Right atrium auricular region (tissue), 2 donors: ENCODE results near the gene MDC1. TPM values are rescaled to one million over a fixed set of nuclear protein-coding genes. Genes with fewer than 3 reads are reported as not detected.
"Not testable (repeated sequence)": the region's sequence is repeated elsewhere in the genome, so short reads cannot be mapped to it uniquely, and the experiment has no call there.

Experiments used
- DNase-seq: peaks from one replicate; pipeline ENCODE4 v3.0.0-alpha.2; 2019; ENCODE audit warnings: low spot score
- H3K27ac ChIP-seq, 2 donors: fragments of 200-600 bp; sonication (generic); 1 replicate in 1 of 2; 2 replicates in 1 of 2; pipeline ENCODE4 v1.5.1; 2016 to 2019
- H3K27me3 ChIP-seq, 2 donors: fragments of 200-600 bp; sonication (generic); one replicate each; pipeline versions ENCODE4 v1.5.1 to v1.6.0; 2017 to 2019
- H3K36me3 ChIP-seq: fragments of 200-600 bp; sonication (generic); one replicate; pipeline ENCODE4 v1.5.1; 2016
- H3K4me1 ChIP-seq, 2 donors: fragments of 200-600 bp; sonication (generic); one replicate each; pipeline versions ENCODE4 v1.5.1 to v1.6.0; 2017 to 2019
- H3K4me3 ChIP-seq, 2 donors: fragments of 200-600 bp; sonication (generic); 1 replicate in 1 of 2; 2 replicates in 1 of 2; pipeline ENCODE4 v1.5.1; 2017 to 2019; ENCODE audit warnings: mild to moderate bottlenecking in 1 of 2, moderate library complexity in 1 of 2
- H3K9me3 ChIP-seq, 2 donors: fragments of 200-600 bp; sonication (generic); one replicate each; pipeline ENCODE4 v1.5.1; 2019
- CTCF ChIP-seq, 2 donors: fragments of 200-600 bp; sonication (generic); IDR thresholded peaks; one replicate each; pipeline ENCODE4 v1.5.1; 2019; ENCODE audit warnings: antibody characterized with exemption in 2 of 2
- total RNA-seq, 2 donors: library from RNA; depleted of rRNA; stranded (reverse); fragments of >200 nt; gene quantifications; one replicate each; pipeline ENCODE4 v1.1.0, GENCODE V29; 2016

The MDC1 gene
- total RNA-seq, 2 donors from 2014 or later = 6.7 to 12.3 TPM

- Histone ChIP-seq H3K4me3 (no peak overlapping the region), H3K27me3 (no peaks in the 10 kb centered on the region), H3K27ac (peak overlapping the region in 1 of 2 donors; percentile 4), H3K36me3 (peaks cover 77% of the 10 kb centered on the region), H3K9me3 (no peaks in the 10 kb centered on the region), H3K4me1 (peaks cover 0 to 41% of the 10 kb centered on the region in 2 donors)
- TF ChIP-seq CTCF (IDR thresholded peaks at IDR 0.05) = no peak
- no peak for DNase-seq
Observed at GRCh38 chr6:30724906-30725667, 8.0 kb upstream of the MDC1 start.

- H3K27ac ChIP-seq = peak overlapping the region in 1 of 2 donors; percentile 35
- H3K4me1 ChIP-seq = peaks cover 0 to 49% of the 10 kb centered on the region in 2 donors
- H3K27me3 ChIP-seq, DNase-seq, H3K4me3 ChIP-seq, H3K9me3 ChIP-seq: not testable (repeated sequence)
- H3K36me3 ChIP-seq = peaks cover 67% of the 10 kb centered on the region
Observed at GRCh38 chr6:30723843-30724741, 7.0 kb upstream of the MDC1 start.

- not testable (repeated sequence) for DNase-seq, H3K4me3 ChIP-seq, H3K27me3 ChIP-seq, H3K27ac ChIP-seq, H3K9me3 ChIP-seq
- peaks cover 62% of the 10 kb centered on the region for H3K36me3 ChIP-seq
- H3K4me1 ChIP-seq = peaks cover 0 to 55% of the 10 kb centered on the region in 2 donors
Observed at GRCh38 chr6:30723159-30723842, 6.2 kb upstream of the MDC1 start.

- peaks cover 0 to 62% of the 10 kb centered on the region in 2 donors for H3K4me1 ChIP-seq
- TF ChIP-seq CTCF (IDR thresholded peaks at IDR 0.05) = peak; percentile 98
- H3K27ac ChIP-seq = peak overlapping the region; percentile 92 to 95
- no peaks in the 10 kb centered on the region for H3K27me3 ChIP-seq
- H3K36me3 ChIP-seq = peaks cover 54% of the 10 kb centered on the region
- H3K4me3 ChIP-seq = peak overlapping the region; percentile 82 to 85
- H3K9me3 ChIP-seq = no peaks in the 10 kb centered on the region
- peak; percentile 91 for DNase-seq
Observed at GRCh38 chr6:30722280-30723112, 5.4 kb upstream of the MDC1 start.

- peak overlapping the region; percentile 92 to 95 for H3K27ac ChIP-seq
- DNase-seq = peak; percentile 75
- H3K9me3 ChIP-seq, H3K27me3 ChIP-seq: not testable (repeated sequence)
- H3K4me1 ChIP-seq = peaks cover 0 to 62% of the 10 kb centered on the region in 2 donors
- peaks cover 48% of the 10 kb centered on the region for H3K36me3 ChIP-seq
- peak overlapping the region; percentile 82 to 85 for H3K4me3 ChIP-seq
Observed at GRCh38 chr6:30722025-30722279, 4.9 kb upstream of the MDC1 start.

GRCh38 chr6:30721198-30722024 is 4.3 kb upstream of the MDC1 start:
- Histone ChIP-seq H3K27ac (peak overlapping the region; percentile 92 to 95), H3K36me3 (peaks cover 43% of the 10 kb centered on the region), H3K4me3 (peak overlapping the region; percentile 82 to 85), H3K4me1 (peaks cover 0 to 66% of the 10 kb centered on the region in 2 donors), H3K27me3 (no peaks in the 10 kb centered on the region), H3K9me3 (no peaks in the 10 kb centered on the region)
- peak; percentile 30 to 57 for TF ChIP-seq CTCF (IDR thresholded peaks at IDR 0.05)
- DNase-seq = peak; percentile 87
